CD14-positive monocyte (primary cell): Measurements from ENCODE around the gene IGFN1. TPM values are rescaled to one million over a fixed set of nuclear protein-coding genes. Genes with fewer than 3 reads are reported as not detected.

Experiments used
- DNase-seq, 3 donors: peaks; one replicate each; pipeline ENCODE4 v3.0.0-alpha.2; 2011 to 2022
- H2AFZ ChIP-seq: 2 replicates; pipeline ENCODE4 v1.6.0; 2012; ENCODE audit warnings: mild to moderate bottlenecking, low read depth, low read length, inconsistent platforms; ENCODE audit not compliant: insufficient read depth, poor library complexity, severe bottlenecking
- H3K27ac ChIP-seq, 2 donors: 1 replicate in 1 of 2; 2 replicates in 1 of 2; pipeline ENCODE4 v1.5.1; 2012 to 2013; ENCODE audit warnings: low read length in 2 of 2, control low read depth in 1 of 2, inconsistent platforms in 1 of 2, low read depth in 1 of 2, mild to moderate bottlenecking in 1 of 2
- H3K27me3 ChIP-seq, 2 donors: one replicate each; pipeline versions ENCODE4 v1.6.0 to v1.6.1; 2011 to 2013; ENCODE audit warnings: low read length in 2 of 2; ENCODE audit not compliant: control insufficient read depth in 2 of 2, insufficient read depth in 2 of 2
- H3K36me3 ChIP-seq, 2 donors: replicated peaks in 1 of 2; 1 replicate in 1 of 2; 2 replicates in 1 of 2; pipeline versions ENCODE4 v1.5.1 to v1.6.1; 2012 to 2013; ENCODE audit warnings: low read length in 2 of 2, control low read depth in 1 of 2, inconsistent platforms in 1 of 2, mild to moderate bottlenecking in 1 of 2; ENCODE audit not compliant: insufficient read depth in 2 of 2, control insufficient read depth in 1 of 2
- H3K4me1 ChIP-seq, 2 donors: 1 replicate in 1 of 2; 2 replicates in 1 of 2; pipeline versions ENCODE4 v1.5.1 to v1.6.1; 2012 to 2013; ENCODE audit warnings: low read length in 2 of 2, control low read depth in 1 of 2, inconsistent platforms in 1 of 2, mild to moderate bottlenecking in 1 of 2, moderate library complexity in 1 of 2; ENCODE audit not compliant: insufficient read depth in 2 of 2, control insufficient read depth in 1 of 2
- H3K4me2 ChIP-seq: replicated peaks from 2 replicates; pipeline ENCODE3; 2012; ENCODE audit warnings: low read length, moderate library complexity, mild to moderate bottlenecking; ENCODE audit not compliant: poor library complexity, severe bottlenecking; ENCODE audit errors: extremely low read depth
- H3K4me3 ChIP-seq, 3 experiments: fragments of 200-600 bp in 1 of 3; sonication (generic) in 1 of 3; replicated peaks in 1 of 3; 1 replicate in 2 of 3; 2 replicates in 1 of 3; pipeline ENCODE4 v1.5.1; 2011 to 2013; ENCODE audit warnings: low read length in 3 of 3, mild to moderate bottlenecking in 3 of 3, control low read depth in 2 of 3, low read depth in 2 of 3, inconsistent platforms in 1 of 3, moderate library complexity in 1 of 3
- H3K79me2 ChIP-seq: 2 replicates; pipeline ENCODE4 v1.6.0; 2012; ENCODE audit warnings: mild to moderate bottlenecking, control low read depth, inconsistent platforms, low read length, moderate library complexity; ENCODE audit not compliant: insufficient read depth
- H3K9ac ChIP-seq: 2 replicates; pipeline ENCODE4 v1.6.0; 2017; ENCODE audit warnings: low read length, mild to moderate bottlenecking; ENCODE audit not compliant: insufficient read depth, poor library complexity, severe bottlenecking
- H3K9me3 ChIP-seq, 2 donors: replicated peaks in 1 of 2; 1 replicate in 1 of 2; 2 replicates in 1 of 2; pipeline versions ENCODE4 v1.5.1 to v1.6.1; 2012 to 2013; ENCODE audit warnings: low read length in 2 of 2, control low read depth in 1 of 2; ENCODE audit not compliant: control insufficient read depth in 1 of 2, insufficient read depth in 1 of 2
- H4K20me1 ChIP-seq: 2 replicates; pipeline ENCODE4 v1.6.0; 2012; ENCODE audit warnings: mild to moderate bottlenecking, low read length, control low read depth, moderate library complexity; ENCODE audit not compliant: insufficient read depth
- H3K27ac Mint-ChIP-seq, 7 donors: one replicate each; pipeline ENCODE4 v1.8.0; 2020; ENCODE audit warnings: mild to moderate bottlenecking in 7 of 7, mixed read lengths in 7 of 7, moderate library complexity in 6 of 7, inconsistent platforms in 2 of 7
- H3K27me3 Mint-ChIP-seq, 3 donors: one replicate each; pipeline ENCODE4 v1.8.0; 2021 to 2022; ENCODE audit warnings: low read depth in 3 of 3, mild to moderate bottlenecking in 3 of 3, mixed read lengths in 3 of 3, moderate library complexity in 3 of 3, inconsistent platforms in 1 of 3
- H3K36me3 Mint-ChIP-seq, 2 donors: one replicate each; pipeline ENCODE4 v1.8.0; 2020; ENCODE audit warnings: mixed read lengths in 2 of 2, inconsistent platforms in 1 of 2, mild to moderate bottlenecking in 1 of 2
- H3K4me1 Mint-ChIP-seq: one replicate; pipeline ENCODE4 v1.8.0; 2020; ENCODE audit warnings: mild to moderate bottlenecking, mixed read lengths
- H3K4me3 Mint-ChIP-seq, 2 donors: one replicate each; pipeline ENCODE4 v1.8.0; 2020; ENCODE audit warnings: mild to moderate bottlenecking in 2 of 2, mixed read lengths in 2 of 2, moderate library complexity in 1 of 2
- H3K9me3 Mint-ChIP-seq, 7 donors: one replicate each; pipeline ENCODE4 v1.8.0; 2020 to 2022; ENCODE audit warnings: mixed read lengths in 7 of 7, mild to moderate bottlenecking in 6 of 7, moderate library complexity in 6 of 7, inconsistent platforms in 2 of 7
- WGBS: methylation state at CpG from one replicate; pipeline ENCODE4 v1.1.5; 2013; ENCODE audit warnings: missing lambda C conversion rate; ENCODE audit not compliant: insufficient coverage; 5-methylcytosine and 5-hydroxymethylcytosine counted together
- intact Hi-C, 2 donors: fragments of 100-400 bp; cut with micrococcal nuclease; formaldehyde crosslinking; loops; one replicate each; pipeline versions ENCODE4 v1.15.0 to v1.15.1; 2023
- polyA plus RNA-seq, 3 donors: library from polyadenylated mRNA; depleted of rRNA in 1 of 3; unstranded in 2 of 3; stranded (reverse) in 1 of 3; fragments of 300-500 nt in 2 of 3; fragments of >200 nt in 1 of 3; fragmentation: Illumina TruSeq in 2 of 3; gene quantifications; 1 replicate in 2 of 3; 2 replicates in 1 of 3; pipeline ENCODE4 v1.2.3, GENCODE V29; 2012 to 2021
- TF ChIP-seq, protein P1 (sequence below): fragments of 200-600 bp; IDR thresholded peaks from one replicate; pipeline ENCODE4 v1.8.0; 2022; ENCODE audit warnings: antibody characterized with exemption, mild to moderate bottlenecking

Gene IGFN1
- polyA plus RNA-seq, 3 donors: not detected

DNA sequence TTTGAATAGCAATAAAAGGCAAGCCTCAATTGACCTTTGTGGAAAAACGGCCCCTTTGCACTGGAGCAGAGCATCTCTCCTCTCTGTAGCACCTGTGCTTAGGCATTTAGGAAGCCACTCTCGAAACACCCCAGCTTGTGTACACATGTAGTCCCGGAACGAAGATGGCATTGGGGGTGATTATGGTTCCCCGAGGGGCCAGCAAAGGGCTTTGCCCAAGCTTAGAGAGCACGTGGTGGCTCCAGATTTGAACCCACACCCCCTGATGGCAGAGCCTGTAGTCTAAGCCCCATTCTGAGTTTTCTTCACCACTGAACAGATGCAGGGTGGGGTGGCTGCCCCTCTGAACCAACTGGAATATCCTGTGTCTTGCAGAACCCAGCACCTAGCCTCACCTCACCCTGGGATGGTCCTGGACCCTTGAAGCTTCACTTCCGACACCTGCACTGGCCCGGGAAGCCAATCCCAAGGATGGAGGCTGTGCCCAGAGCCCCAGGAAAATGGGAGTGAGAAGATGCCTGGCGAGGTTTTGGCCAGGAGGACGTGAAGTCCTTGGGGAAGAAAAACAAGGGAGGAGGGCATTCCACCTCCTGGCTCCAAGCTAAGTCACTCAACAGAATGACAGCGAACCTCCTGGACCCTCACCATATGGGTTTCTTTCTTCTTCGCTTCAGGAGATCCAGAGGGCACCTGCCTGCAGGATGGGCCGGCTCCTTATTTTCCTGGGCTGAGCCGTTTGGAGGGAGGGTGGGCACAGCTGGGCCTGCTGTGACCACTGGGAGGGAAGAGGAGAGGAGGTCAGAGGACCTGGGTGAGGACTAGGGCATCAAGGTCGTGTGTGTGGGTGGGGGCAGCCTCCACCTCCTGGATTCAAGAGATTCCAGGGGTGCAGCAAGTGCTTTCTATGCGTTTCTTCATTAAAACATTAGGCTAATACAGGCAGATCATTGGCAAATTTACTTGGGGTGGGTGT lies 37.7 kb downstream of the IGFN1 start:
- no peaks in the 10 kb centered on the region for H3K36me3 Mint-ChIP-seq
- H3K27me3 Mint-ChIP-seq: peaks cover 3 to 5% (median 3%) of the 10 kb centered on the region in 3 donors
- no peaks in the 10 kb centered on the region for H3K27me3 ChIP-seq
- H3K27ac ChIP-seq: no peak overlapping the region
- no peaks in the 10 kb centered on the region for H4K20me1 ChIP-seq
- no peaks in the 10 kb centered on the region for H3K36me3 ChIP-seq
- no peak overlapping the region for H3K4me3 ChIP-seq
- no peak overlapping the region for H2AFZ ChIP-seq
- no peak overlapping the region for H3K9ac ChIP-seq
- H3K4me2 ChIP-seq: no peak overlapping the region
- WGBS: 75% methylated on average over 7 of the region's 16 CpGs
- TF ChIP-seq, protein P1, sequence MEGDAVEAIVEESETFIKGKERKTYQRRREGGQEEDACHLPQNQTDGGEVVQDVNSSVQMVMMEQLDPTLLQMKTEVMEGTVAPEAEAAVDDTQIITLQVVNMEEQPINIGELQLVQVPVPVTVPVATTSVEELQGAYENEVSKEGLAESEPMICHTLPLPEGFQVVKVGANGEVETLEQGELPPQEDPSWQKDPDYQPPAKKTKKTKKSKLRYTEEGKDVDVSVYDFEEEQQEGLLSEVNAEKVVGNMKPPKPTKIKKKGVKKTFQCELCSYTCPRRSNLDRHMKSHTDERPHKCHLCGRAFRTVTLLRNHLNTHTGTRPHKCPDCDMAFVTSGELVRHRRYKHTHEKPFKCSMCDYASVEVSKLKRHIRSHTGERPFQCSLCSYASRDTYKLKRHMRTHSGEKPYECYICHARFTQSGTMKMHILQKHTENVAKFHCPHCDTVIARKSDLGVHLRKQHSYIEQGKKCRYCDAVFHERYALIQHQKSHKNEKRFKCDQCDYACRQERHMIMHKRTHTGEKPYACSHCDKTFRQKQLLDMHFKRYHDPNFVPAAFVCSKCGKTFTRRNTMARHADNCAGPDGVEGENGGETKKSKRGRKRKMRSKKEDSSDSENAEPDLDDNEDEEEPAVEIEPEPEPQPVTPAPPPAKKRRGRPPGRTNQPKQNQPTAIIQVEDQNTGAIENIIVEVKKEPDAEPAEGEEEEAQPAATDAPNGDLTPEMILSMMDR: no peak
- no peaks in the 10 kb centered on the region for H3K79me2 ChIP-seq
- H3K9me3 Mint-ChIP-seq: peaks cover 0 to 10% (median 5%) of the 10 kb centered on the region in 7 donors
- H3K4me3 Mint-ChIP-seq: no peak overlapping the region
- DNase-seq: peak in 1 of 3 donors; percentile 1
- H3K4me1 Mint-ChIP-seq: peaks cover 3% of the 10 kb centered on the region
- H3K9me3 ChIP-seq: no peaks in the 10 kb centered on the region
- H3K4me1 ChIP-seq: no peaks in the 10 kb centered on the region
- H3K27ac Mint-ChIP-seq: no peak overlapping the region
- intact Hi-C loops: no loop called here

DNA sequence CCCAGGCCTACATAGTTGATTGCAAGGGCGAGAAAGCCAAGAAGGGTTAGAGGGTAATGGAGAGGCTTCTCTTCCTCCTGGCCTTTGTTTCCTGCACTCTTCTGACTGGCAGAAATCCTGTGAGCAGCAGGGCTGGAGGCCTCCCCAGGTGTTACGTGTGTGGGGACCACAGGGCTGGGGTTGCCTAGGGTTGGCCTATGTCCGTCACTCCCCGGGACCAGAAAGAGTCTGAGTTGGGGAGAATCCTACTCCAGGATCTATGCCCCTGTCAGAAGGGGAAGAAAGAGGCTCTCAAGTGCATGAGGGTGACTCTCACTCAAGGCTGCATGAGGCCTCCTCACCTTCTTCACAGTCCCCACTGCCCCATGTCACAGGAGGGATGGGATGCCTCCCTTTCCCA lies 38.5 kb downstream of the IGFN1 start:
- intact Hi-C loops: no loop called here
- Mint-ChIP-seq H3K4me1 (peaks cover 6% of the 10 kb centered on the region), H3K36me3 (no peaks in the 10 kb centered on the region), H3K27me3 (peaks cover 3 to 4% (median 3%) of the 10 kb centered on the region in 3 donors), H3K27ac (no peak overlapping the region), H3K9me3 (peaks cover 0 to 10% (median 5%) of the 10 kb centered on the region in 7 donors), H3K4me3 (no peak overlapping the region)
- H2AFZ ChIP-seq: no peak overlapping the region
- no peaks in the 10 kb centered on the region for H3K79me2 ChIP-seq
- WGBS: 100% methylated on average over 2 of the region's 4 CpGs
- peak in 1 of 3 donors; percentile 0 for DNase-seq
- H3K4me1 ChIP-seq: no peaks in the 10 kb centered on the region
- no peaks in the 10 kb centered on the region for H4K20me1 ChIP-seq
- TF ChIP-seq, protein P1: no peak
- H3K27ac ChIP-seq: no peak overlapping the region
- H3K36me3 ChIP-seq: no peaks in the 10 kb centered on the region
- H3K4me2 ChIP-seq: no peak overlapping the region
- no peak overlapping the region for H3K4me3 ChIP-seq
- no peaks in the 10 kb centered on the region for H3K9me3 ChIP-seq
- no peaks in the 10 kb centered on the region for H3K27me3 ChIP-seq
- no peak overlapping the region for H3K9ac ChIP-seq
